EL (cell line): Measurements from ENCODE around the gene TXNDC5.

Source experiments
- DNase-seq: peaks from one replicate; pipeline ENCODE4 v3.0.0-alpha.2; 2016

TXNDC5 gene

GRCh38 chr6:7910654-7911344 is at the start of gene TXNDC5:
Gene TXNDC5 (minus strand): TSS chr6:7910788. CDS start chr6:7910776, 12 bp downstream.
- DNase-seq: peak; percentile 77

DNA sequence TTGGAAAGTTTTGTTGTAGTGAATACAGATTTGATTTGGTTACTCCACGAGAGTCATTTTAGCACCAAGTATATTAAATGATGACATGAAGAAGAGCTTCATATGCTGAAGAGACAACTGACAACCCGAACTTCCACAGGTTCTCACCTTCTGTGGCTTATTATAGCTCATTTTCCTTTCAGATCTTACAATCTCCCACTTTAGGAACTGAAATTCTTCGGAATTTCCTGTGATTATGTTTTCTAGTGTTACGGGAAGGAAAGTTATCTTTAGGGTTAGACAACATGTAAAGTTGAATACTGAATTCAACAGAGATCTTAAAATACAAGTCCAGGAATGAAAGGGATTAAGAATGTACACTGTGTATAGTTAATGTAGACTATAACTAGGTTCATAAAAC is 49.6 kb upstream of the TXNDC5 start:
- DNase-seq: no peak

GRCh38 chr6:7959453-7959852 is 48.9 kb upstream of the TXNDC5 start:
- no peak for DNase-seq

- DNase-seq: no peak
Observed at GRCh38 chr6:7958464-7958863, 47.9 kb upstream of the TXNDC5 start.

- DNase-seq: no peak
Observed at GRCh38 chr6:7956257-7956656, 45.7 kb upstream of the TXNDC5 start.

GRCh38 chr6:7954477-7955200 is 44.1 kb upstream of the TXNDC5 start:
- DNase-seq: no peak

DNA sequence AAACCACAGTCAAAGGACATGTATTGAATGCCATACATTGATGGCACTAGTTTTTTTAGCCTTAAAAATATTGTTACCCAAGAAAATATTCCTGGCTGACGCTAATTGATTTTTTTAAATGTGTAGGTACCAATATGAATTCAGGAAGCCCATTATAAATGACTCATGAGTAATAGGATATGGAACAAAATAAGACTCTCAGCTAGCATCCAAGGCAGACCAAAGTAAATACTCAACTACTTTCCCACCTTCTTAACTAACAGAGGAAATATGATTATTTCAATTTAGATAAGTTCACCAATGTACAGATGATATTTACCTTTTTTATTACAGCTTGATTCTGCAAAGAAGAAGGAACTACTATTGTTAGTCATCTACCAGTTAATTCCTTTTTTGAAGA is 43.2 kb upstream of the TXNDC5 start:
- DNase-seq: no peak

DNA sequence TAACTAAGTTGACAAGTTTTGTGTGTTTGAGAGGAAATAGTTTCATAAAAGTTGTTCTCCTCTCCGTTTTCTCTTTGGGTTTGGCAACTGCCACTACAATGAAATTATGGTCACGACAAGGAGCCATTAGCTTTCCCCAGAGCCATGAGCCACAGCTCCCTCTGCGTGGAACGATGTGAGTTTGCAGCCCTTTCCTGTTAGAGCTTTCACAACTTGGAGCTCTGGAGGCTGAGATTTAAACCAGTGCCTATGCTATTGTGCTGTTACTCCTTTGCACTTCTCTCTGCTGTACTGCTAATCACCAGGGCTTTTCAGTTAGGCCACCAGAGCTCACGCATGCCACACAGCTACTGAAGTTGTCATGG is 29.3 kb upstream of the TXNDC5 start:
- DNase-seq: no peak

DNA sequence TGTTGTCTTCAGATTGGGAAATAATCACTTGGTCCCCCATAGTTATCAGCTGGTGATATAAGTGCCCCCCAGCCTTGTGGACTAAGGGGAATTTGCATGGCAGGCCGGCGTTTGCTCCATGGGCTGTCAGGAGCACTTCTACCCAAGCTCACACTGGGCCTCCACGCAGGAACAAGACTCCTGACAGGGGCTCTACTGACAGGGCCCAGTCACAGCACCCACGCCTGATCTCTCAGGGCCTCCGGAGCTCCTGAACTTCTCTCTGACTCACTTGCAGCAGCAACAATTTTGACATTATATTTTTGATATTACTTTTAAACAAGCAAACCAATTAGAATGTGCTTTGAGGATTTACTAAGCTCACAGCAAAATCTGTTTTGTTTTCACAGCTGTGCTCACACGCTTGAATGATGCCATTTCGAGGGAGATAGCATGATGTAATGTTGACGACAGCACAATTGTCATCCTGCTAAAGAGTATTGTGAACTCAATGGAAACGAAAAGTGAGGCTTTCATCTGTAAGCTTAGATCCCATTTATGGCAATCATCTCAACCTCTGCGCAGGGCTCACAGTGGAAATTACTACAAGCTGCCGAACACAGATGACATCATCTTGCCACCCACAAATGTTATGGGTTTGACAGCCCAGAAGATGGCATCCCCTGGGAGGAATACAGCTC is 28.7 kb upstream of the TXNDC5 start:
- no peak for DNase-seq

- DNase-seq: no peak
Observed at GRCh38 chr6:7938562-7939183, 28.1 kb upstream of the TXNDC5 start.

DNA sequence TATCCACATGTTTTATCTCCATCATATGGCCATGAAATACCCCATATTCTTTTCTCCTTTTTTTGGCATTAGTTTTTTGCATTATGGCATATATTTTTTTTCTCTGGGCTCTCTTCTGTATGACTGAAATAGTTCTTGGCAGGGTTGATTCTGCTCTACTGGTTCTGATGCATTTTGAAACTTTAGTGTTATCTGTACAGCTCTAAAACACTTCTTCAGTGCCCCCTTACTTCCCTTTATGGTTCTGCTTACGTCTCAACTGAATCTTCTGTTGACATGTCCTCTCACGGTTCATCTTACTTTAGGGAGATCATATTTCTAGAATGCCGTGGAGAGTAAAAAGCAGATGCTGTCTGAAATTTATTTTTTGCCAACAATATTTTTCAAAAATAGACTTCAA is 23.2 kb upstream of the TXNDC5 start:
- no peak for DNase-seq

DNA sequence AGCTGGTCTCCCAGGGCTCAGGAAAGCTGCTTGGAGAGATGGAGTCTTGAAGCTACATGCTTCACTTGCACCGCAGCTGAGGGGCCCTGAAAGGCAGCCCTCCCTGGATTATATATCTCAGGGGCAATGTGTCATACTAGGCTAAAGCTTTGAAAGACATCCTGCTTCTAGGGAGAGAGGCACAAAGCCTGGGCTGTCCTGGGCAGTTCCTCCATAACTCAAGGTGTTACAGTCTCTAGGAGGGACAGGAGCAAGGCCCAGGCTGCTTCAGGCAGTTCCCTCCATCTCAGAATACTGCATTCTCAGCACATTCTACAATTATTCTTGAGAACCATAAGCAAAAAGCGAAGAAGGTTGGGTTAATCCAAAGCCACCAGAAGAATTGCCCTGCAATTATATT is 22.0 kb upstream of the TXNDC5 start:
- no peak for DNase-seq

DNA sequence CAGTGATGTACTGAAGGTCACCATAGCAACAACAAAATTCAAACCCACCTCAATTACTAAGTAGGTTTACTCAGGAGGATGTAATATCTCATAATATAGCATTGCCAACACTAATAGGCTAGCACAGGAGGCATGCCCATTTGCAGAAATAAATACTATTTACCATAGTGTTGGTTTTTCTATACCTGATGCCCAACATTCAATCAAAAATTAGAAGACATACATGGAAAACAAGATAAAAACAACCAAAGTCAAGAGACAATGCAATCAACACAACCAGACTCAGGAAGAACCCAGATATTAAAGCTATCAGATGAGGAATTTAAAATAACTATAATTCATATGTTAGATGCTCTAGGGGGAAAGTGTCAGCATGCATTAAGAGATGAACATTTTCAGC is 14.3 kb upstream of the TXNDC5 start:
- DNase-seq: no peak

DNA sequence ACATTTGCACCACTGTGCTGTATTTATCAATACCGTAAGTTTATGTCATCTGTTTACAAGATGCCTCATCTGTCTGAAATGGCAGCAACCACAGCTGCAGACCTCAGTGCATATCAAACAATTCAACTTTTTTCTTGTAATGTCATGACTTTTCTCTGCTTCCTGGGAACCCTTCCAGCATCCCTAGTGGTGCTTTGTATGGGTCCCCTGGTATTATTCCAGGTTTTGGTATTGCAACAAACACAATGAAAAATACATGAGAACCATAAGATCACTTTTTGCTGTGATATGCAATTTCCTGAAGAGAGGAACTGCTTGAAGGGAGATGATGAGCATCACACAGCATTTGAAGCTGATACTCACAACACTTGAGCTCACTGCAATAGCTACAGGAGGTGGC is 12.0 kb upstream of the TXNDC5 start:
- no peak for DNase-seq

DNA sequence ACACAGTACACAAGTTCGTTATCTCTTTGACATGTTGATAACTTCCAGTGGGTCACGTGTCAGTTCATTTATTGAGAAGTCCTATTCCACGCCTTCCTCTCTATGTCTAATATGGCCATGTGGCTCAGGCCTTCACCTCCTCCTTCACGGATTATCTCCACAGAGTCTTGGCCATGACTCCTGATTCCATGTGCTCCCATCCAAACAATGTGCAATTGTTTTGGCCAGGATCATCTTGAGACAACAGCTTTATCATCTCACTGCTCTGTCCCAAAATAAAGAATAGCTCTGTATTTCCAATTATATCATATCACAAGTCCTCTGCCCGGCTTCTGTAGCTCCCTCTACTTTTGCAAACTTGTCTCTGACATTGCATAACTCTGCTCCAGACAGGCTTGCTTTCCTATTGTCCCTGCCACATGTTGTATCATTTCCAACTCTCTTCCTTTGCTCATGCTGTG is 11.1 kb upstream of the TXNDC5 start:
- no peak for DNase-seq

GRCh38 chr6:7921046-7921445 is 10.5 kb upstream of the TXNDC5 start:
- no peak for DNase-seq

GRCh38 chr6:7920425-7920824 is 9.8 kb upstream of the TXNDC5 start:
- DNase-seq: no peak

DNA sequence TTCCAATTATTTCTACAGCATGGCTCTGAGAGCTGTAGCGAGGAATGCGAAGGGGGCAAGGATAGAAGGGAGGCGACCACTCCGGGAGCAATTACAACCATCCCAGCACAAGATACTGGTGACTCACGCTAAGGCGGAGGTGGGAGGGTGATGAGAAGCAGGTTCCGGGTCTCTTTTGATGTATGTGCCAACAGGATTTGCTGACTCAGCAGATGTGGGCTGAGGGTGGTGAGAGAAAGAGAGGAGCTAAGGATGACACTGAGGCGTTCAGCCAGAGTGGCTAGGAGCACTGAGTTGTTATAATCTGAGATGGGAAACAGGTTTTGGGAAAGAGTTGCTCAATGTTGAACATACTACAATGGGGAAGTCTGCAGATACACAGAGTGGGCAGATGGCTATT is 9.3 kb upstream of the TXNDC5 start:
- DNase-seq: no peak

DNA sequence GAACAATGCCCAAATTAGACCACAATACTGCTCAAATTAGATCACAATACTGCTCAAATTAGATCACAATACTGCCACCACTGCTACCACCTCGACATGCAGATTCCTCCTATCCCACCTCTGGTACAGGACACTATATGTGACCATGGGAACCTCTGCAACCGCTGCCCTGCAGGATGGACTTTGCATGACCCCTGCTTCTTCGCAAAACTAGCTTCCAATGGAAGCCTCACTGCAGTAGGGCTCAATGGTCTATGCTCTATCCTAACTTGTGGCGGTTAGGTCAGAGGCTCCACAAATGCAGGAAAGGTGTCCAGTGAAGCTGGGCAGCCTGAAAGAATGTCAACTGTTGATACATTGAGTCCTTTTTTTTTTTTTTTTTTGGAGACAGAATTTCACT is 7.8 kb upstream of the TXNDC5 start:
- no peak for DNase-seq

DNA sequence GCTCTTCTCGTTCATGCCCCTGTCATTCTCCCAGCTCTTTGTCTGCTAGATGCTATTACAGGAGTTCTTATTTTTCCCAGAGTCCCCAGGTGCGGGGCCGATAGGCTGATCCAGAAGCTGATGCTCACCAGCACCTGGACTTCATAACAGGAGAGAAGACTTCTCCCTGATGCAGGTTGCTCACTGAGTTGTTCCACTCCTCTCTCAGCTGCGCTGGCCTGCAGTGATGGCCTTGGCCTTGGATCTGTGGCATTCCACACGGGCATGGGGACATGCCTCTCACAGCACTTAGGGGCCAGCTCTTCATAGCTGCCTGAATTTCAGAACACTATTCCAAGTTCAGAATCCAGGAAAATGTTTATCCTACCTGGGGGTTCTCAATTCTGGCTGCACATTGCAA is 7.1 kb upstream of the TXNDC5 start:
- DNase-seq: no peak

DNA sequence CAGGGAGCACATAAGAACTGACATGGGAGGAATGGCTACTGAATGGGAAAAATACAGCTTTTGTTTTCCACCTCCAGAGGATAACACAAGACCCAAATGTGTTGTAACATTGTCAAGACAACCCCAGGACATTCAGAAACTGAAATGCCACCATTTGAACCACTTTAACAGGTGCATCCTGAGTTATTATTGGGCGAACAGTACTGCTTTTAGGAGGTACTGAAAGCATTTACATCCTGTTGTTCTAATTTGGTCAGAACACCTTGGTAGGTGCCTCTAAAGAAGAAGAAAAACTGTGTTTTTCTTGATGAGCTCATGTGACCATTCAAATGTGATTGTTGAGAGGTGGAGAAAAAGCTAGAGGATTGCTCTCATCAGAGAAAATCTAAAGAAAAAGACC is 6.4 kb upstream of the TXNDC5 start:
- no peak for DNase-seq

DNA sequence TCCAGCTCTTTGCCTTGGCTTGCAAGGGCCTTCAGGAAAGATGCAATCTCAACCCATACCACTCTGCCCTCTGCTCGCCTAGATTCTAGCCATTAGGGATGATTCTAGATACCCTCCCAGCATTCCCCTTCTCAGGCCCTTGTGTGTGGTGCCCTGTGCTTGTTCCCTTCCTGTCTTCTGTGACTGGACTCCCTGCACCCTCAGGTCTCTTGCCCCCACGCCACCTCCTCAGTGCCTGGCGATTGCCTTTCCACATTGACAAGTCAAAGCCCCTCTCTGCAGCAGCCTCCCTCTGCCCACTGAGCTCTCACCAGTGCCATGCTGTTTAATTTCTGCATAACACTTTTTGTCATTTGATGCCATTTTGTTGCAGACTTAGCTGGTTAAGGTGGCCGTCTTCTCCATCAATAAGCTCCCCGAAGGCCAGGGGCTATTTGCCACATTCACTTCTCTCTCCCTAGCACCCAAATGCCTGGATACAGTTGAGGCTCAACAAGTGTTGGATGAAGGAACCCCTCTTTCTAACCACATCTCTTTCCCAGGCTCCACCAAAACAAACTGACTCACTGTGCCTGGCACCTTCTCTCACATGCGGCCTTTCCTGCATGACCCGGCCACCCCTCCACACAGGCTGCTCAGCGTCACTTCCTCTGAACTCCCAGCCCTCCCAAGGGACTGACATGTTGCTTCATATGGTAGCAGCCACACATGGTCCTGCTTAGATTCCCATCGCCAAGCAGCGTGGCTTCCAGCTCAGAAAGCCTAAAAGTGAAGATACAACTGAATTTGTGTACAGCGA is 4.6 kb upstream of the TXNDC5 start:
- peak; percentile 69 for DNase-seq

DNA sequence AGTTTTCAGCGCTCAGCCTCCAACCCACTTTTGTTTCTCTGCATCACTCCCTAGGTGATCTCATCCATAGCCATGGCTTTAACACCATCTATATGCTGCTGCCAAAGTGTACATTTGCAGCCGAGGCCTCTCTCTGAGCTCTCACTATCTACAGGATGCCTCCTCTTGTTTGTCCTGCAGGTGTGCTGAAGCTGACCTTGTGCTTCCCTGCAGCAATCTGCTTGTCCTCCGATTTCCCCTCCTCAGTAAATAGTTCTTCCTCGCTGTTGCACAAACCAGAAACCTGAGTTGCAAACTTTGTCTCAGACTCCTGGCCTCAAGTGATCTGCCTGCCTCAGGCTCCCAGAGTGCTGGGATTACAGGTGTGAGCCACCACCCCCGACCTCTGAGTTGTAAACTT is 3.7 kb upstream of the TXNDC5 start:
- no peak for DNase-seq
